T1000 (cell line): ENCODE results near the gene CECR2.
"Not testable (repeated sequence)": the region's sequence is repeated elsewhere in the genome, so short reads cannot be mapped to it uniquely, and the experiment has no call there.

Experiments used
- DNase-seq: peaks from one replicate; lab custom pipeline; 2025; ENCODE audit warnings: mixed read lengths; lab: John Stamatoyannopoulos, UW

Gene CECR2

DNA sequence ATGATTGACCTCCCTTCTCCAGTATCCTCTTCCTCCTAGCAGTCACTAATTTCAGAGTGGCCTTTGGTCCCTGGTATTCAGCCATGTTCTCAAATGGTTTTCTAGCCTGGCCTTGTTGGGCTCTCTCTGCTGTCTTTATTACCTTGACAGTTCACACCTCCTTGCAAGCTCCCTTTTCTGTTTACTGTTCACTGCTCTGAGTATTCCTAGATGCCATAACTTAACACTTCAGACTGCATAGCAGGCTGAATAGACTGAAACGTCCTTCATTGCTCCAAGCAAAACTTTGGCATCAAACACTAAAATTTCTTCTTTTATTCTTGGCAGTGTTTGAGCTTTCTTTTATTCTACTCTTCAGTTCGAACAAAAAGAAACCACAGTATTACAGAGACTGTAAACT is 144.4 kb downstream of the CECR2 start:
- no peak for DNase-seq

DNA sequence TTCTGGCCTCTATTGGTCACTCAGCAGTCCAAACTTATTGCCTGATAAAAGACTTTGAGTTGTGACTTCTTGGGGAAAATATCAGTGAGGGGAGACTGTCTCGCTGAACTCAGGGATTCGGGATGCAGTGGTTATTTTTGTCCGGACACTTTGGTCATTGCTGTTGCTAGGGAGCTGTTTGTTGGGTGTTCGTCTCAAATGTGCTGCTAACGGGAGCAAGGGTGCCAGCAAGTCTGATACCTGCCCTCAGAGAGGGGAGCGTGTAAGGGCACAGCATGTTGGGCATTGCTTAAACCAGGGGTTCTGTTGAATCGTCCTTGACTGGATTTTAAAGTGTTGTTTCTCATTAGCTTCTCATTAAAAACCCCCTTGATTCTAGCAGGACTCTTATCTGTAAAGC is 144.8 kb downstream of the CECR2 start:
- no peak for DNase-seq

DNA sequence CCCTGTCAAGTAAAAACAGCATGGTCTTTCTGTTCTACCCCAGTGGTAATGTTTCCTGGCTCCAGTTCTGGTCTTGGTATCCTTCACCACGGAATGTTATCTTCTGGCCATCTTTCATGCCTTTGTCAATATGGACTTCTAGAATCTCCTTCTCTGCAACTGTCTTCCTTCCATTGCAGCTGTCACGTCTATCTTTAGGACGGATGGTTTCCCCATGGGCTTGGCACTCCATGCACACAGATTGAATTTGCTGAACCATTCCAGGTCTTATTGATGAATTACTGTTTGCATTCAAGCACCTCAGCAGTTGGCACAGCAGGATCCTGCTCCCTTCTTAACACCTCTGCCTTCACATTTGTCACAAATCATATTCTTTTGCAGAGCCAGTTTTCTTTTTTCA is 149.1 kb downstream of the CECR2 start:
- no peak for DNase-seq

DNA sequence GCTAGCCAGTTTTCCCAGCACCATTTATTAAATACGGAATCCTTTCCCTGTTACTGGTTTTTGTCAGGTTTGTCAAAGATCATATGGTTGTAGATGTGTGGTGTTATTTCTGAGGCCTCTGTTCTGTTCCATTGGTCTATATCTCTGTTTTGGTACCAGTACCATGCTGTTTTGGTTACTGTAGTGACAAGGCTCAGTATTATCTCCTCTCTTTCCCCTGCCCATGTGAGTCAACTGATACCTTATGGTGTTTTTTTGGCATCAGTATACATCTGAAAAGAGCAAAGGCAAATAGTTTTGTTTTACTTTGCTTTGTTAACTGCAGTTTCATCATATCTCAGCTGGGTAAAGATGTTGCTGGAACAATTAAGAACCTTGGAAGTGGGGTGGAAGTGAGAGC is 152.7 kb downstream of the CECR2 start:
- not testable (repeated sequence) for DNase-seq

DNA sequence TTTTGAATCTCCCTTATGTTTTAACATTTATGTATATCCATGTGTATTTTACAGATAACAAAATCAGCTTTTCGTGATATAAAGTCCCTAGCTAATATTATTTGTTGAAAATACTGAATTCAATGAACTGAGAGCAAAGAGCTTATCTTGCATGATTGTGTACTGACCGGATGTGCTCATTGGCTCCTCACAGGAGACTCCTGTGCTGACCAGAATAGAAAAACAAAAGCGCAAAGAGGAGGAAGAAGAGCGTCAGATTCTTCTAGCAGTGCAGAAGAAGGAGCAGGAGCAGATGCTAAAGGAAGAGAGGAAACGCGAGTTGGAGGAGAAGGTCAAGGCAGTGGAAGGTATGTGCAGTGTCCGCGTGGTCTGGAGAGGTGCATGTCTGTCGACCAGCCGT is 154.7 kb downstream of the CECR2 start:
- DNase-seq: no peak

DNA sequence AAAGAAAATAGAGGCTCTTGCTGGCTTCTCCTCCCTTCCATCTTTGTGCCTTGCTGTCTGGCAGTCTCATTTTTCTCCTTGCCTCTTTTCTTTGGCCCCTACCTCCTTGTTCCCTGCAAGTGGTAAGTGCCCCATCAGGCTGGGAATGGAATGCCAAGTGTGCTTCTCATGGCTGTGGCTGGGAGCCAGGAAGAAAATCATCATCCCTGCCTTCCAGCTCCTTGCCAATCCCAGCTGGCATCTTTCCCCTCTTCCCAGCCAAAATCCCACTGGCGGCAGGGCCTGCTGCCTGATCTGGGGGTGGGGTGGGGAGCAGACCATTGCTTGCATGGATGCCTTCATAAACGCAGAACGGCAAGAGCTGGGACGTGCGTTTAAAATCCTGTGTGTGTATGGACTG is 167.0 kb downstream of the CECR2 start:
- DNase-seq: no peak

DNA sequence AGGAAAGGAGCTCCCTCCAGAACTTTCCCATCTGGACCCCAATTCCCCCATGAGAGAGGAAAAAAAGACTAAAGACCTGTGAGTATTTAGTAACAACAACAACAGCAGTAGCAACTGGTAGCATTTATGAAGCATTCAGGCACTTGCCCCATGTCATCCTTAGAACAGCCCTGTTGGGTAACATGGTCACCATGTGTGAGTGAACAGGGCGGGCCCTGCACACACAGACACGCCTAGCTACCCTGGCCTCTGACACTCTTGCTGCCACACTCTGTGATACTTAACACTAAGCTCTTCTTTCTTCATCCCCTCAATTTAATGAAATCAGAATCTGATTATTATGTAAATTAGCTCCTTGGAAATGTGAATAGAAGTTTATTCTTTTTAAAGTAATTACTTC is 167.9 kb downstream of the CECR2 start:
- no peak for DNase-seq

DNA sequence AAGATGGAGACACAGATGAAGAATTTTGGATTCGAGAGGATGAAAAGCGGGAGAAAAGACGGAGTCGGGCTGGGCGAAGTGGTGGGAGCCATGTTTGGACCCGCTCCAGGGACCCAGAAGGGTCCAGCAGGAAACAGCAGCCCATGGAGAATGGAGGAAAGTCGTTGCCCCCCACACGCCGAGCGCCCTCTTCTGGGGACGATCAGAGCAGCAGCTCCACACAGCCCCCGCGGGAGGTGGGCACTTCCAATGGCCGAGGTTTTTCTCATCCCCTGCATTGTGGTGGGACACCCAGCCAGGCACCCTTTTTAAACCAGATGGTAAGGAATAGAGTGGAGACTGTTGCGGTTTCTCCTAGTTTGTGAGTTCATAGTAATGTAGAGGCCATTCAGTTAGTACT is 171.2 kb downstream of the CECR2 start:
- DNase-seq: no peak

DNA sequence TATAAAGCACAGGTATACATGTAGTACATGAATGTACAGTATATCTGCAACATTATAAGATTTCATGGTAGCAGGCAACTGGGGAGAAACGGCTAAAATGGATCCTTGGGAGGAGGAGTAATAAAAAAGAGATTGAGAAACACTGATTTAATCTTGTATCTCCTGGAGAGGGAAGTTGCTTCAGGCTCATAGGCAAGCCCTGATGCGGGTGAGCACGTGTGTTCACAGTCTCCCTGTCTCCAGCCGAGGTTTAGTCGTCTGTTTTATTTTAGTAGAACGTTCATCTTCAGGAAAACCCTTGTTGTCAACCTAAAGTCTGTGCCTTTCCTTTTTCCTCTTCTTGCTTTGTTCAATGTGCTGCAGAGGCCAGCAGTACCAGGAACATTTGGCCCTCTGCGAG is 172.2 kb downstream of the CECR2 start:
- DNase-seq: no peak

DNA sequence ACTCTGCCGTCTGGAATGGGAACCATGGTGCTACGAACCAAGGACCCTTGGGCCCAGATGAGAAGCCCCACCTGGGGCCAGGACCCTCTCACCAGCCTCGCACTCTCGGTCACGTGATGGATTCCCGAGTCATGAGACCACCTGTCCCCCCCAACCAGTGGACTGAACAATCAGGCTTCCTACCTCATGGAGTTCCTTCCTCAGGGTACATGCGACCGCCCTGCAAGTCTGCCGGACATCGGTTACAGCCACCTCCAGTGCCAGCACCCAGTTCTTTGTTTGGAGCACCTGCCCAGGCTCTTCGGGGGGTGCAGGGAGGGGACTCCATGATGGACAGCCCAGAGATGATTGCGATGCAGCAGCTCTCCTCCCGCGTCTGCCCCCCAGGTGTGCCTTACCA is 173.2 kb downstream of the CECR2 start:
- DNase-seq: no peak

DNA sequence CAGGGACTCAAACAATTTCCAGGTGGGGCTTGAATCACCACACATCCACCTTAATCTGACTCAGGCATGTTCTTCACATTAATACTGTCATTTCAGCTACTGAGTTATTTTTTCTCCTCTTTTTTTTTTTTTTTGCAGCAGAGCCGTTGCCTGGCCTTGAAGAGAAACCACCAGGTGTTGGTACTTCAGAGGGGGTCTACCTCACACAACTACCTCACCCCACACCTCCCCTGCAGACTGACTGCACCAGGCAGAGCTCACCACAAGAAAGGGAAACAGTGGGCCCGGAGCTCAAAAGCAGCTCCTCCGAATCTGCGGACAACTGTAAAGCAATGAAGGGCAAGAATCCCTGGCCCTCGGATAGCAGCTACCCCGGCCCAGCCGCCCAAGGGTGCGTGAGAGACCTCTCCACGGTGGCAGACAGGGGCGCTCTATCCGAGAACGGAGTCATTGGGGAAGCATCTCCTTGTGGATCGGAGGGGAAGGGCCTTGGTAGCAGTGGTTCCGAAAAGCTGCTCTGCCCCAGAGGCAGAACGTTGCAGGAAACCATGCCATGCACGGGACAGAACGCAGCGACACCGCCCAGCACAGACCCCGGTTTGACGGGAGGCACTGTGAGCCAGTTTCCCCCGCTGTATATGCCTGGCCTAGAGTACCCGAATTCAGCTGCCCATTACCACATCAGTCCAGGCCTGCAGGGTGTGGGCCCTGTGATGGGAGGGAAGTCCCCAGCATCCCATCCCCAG is 178.9 kb downstream of the CECR2 start:
- no peak for DNase-seq

DNA sequence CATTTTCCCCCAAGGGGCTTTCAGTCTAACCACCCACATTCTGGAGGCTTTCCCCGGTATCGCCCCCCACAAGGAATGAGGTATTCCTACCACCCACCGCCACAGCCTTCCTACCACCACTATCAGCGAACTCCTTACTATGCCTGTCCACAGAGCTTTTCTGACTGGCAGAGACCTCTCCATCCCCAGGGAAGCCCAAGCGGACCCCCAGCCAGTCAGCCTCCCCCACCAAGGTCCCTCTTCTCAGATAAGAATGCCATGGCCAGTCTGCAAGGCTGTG is 179.4 kb downstream of the CECR2 start:
- DNase-seq: no peak

DNA sequence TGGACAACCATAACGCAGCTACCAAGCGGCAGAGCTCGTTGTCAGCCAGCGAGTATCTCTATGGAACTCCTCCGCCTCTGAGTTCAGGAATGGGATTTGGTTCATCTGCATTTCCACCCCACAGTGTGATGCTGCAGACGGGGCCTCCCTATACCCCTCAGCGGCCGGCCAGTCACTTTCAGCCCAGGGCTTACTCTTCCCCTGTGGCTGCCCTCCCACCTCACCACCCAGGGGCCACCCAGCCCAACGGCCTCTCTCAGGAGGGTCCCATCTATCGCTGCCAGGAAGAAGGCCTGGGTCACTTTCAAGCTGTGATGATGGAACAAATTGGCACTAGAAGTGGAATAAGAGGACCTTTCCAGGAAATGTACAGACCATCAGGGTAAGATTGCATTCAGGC is 179.9 kb downstream of the CECR2 start:
- no peak for DNase-seq

DNA sequence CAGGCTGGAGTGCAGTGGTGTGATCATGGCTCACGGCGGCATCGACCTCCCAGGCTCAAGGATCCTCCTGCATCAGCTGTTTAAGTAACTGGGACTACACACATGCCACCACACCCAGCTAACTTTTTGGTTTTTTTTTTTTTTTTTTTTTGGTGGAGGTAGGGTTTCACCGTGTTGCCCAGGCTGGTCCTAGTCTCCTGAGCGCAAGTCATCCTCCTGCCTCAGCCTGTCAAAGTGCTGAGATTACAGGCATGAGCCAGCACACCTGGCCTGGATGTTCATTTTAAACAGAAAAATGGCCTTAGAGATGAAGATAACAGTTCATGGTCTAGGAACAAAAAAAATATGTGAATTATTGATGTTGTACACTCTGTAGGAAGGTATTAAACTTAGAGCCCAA is 180.4 kb downstream of the CECR2 start:
- no peak for DNase-seq

DNA sequence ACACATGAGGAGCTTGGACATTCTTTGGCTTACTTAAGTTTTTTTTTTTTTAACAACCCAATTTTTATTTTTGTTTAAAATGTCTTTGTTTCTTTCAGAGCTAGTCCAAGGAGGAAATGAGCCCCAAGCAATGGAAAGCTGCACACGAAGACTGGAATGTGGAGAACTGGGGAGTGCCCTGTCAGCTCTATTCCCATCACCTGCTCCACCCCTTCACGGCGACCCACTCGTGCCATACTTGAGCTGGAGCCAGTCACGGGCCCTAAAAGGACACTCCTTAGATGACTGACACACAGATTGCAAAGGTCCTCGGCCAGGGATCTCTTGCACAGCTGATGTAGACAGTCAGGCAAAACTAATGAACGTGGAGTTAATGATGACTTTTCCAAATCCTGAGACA is 183.5 kb downstream of the CECR2 start:
- DNase-seq: no peak

DNA sequence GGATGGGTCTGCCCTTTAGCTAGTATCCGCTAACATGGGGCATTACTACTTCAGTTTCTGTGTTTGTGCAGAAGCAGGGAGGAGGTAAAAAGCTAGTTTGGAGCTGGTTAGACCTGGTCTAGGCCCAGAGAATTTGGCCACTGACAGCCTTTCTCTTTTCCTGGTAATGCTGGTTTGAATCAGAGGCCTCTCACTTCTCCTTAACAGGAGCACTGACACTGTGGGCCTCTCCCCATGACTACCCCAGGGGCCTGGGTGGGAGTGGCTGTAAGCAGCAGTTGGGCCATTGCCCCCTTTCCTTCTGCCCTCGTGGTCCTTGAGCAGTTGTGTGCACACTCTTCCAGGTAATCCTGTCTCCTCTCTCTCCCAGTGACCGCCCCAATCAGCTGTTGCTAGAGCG is 185.6 kb downstream of the CECR2 start:
- no peak for DNase-seq

DNA sequence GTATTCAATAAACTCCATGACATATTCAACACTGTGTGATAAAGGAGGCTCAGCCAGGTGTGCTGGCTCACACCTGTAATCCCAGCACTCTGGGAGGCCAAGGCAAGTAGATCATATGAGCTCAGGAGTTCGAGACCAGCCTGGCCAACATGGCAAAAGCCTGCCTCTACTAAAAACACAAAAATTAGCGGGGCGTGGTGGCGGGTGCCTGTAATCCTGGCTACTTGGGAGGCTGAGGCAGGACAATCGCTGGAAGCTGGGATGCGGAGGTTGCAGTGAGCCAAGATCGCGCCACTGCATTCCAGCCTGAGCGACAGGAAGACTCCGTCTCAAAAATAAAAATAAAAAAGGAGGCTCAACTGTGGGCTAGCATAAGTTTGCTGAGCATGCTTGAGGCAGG is 189.9 kb downstream of the CECR2 start:
- no peak for DNase-seq

DNA sequence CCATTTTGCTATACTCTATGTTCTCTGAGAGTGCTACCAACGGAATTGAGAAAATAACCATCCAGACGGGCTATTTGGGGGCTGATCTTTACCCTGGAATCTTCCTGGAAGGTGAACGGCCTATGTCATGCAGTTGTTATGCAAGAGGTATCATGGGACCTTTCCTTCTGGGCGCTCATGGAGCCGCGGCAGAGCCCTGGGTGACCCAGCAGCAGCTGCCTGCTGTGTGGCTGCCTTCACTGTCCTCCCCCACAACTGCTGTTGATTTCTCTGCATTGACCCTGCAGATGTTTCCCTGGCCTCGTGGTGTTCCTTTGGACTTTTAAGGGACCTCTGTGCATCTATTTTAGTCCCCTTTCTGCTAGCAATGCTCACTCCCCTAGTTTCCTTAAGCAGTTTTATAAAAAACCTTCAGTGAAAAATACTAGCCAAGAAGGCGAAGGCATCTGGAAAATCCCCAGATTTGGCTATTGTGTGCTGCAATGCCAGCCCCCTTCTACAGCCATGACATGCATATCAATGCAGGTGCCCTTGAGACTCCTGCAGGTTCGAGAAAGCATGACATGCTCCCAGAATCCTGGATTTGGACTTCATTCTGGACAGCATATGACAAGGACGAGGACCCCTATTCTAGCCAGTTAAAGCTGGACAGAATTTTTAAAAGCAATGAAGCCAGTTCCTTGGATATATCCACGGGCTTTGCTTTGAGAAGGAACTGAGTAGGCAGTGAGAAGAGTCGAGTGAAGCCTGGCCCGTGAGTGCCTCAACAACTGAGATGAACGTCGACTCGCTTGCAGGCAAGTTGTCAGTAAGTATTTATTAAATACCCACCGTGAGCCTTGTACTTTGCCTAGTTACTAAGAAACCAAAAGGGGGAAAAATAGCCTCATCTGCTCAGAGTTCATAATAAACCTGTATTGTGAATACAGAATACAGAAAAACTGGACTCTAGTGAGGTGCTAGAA is 193.9 kb downstream of the CECR2 start, which contains the start of gene SLC25A18:
TSS of gene SLC25A18 (plus strand) at position 593 of the 965 bp plus-strand sequence. CDS start 16,447 bp downstream, outside the sequence.
- DNase-seq: no peak

DNA sequence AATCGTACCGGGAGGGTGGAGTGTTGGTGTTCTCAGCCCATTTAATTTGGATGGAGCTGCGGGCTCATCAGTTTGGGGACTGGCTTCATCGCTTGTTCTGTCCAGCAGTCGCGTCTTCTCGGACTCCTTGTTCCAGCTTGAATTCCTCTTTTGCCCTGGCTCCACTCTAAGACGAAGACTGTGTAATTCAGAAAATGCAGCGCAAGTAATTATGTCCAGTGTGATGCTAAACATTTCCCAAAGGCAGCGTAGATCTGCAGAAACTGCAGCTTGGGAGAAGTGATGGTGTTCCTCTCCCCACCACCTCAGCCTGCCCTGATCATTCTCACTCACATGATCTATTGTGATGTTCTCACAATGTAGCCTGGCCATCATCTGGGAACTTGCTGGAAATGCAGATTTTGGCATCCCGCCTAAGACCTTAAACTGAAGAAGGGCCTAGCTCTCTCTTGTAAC is 194.7 kb downstream of the CECR2 start:
- DNase-seq: no peak

DNA sequence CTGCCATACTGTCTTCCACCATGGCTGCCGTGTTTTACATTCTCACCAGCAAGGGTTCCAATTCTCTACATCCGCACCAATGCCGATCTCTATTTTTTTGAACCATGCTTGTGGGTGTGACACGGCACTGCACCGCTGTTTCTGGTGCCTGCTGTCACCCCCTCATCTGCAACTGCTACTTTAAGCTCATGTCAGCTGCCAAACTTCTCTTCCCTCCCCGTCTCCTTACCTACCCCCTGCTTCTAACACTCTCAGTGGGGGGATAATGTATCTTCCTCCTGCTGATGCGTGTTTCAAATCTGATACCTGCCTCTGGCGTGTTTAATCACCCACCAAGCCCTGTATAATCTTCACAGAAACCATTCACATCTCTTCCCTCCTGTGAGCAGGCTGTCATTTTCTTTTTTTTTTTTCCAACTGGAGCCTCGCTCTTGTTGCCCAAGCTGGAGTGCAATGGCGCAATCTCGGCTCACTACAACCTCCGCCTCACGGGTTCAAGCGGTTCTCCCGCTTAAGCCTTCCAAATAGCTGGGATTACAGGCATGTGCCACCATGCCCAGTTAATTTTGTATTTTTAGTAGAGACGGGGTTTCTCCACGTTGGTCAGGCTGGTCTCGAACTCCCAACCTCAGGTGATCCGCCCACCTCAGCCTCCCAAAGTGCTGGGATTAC is 196.9 kb downstream of the CECR2 start:
- DNase-seq: not testable (repeated sequence)

DNA sequence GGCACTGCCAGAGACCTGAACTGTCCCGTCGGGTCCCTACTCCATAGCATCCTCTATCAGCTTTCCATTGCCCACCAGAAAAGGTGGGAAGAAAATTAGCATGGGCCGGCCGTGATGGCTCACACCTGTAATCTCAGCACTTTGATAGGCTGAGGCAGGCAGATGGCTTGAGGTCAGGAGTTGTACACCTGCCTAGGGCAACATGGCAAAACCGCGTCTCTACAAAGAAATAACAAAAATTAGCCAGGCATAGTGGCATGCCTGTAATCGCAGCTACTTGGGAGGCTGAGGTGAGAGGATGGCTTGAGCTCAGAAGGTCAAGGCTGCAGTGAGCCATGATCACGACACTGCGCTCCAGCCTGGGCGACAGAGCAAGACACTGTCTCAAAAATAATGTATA is 197.5 kb downstream of the CECR2 start:
- DNase-seq: no peak

DNA sequence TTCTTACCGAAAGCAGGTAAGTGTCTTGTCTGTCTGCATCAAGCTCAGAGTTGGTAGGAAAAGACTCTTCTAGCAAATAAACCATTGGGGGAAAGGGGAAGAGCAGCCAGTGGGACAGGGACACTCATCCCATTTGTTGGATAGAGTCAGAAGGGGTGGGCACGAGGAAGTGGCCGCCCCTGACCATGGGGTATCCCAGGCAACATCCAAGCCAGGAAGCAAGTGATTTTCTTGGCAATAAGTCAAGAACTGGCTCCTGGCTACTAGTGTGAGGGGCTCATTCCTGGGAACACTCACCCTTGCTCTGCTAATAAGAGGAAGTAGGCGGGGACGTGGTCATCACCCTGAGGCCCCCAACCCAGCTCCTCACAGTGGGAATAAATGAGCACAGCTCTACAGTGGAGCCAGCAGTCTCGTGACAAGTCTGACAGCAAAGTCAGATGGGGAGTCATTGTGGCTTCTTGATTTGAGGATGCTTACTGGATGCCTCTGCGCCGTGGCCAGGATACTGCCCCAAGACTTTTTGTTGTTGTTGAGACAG is 200.8 kb downstream of the CECR2 start:
- no peak for DNase-seq
